Measurements from ENCODE around the gene TSEN15. TPM values are rescaled to one million over a fixed set of nuclear protein-coding genes. Genes with fewer than 3 reads are reported as not detected.

TSEN15 gene
- polyA plus RNA-seq, 1 experiment = 69.9 TPM

GRCh38 chr1:184101141-184101540 is 49.6 kb downstream of the TSEN15 start:
- POLR2A ChIA-PET = no interaction called here
- Histone ChIP-seq H3K9me3 (ENCODE audit: control insufficient read depth, insufficient read depth, low read length) (no peaks in the 10 kb centered on the region), H3K27me3 (ENCODE audit: control insufficient read depth, insufficient read depth, low read length) (no peaks in the 10 kb centered on the region), H3K4me3 (ENCODE audit: low read depth, low read length) (no peak overlapping the region), H3K27ac (ENCODE audit: low read depth, low read length) (no peak overlapping the region)
- CTCF ChIA-PET = interaction anchor here (0.6 to 1.0 kb wide), 2 partner anchors 286 to 563 kb away, joined by 3 to 4 read pairs; partner anchors contain the start of gene C1orf21
- no peak for TF ChIP-seq CTCF (IDR thresholded peaks at IDR 0.05; ENCODE audit: low read depth, low read length)
- DNase-seq (ENCODE audit: low read depth, low spot score) = no peak

- ChIA-PET POLR2A (no interaction called here), CTCF (interaction anchor here (0.6 to 1.0 kb wide), 2 partner anchors 285 to 563 kb away, joined by 3 to 4 read pairs; partner anchors contain the start of gene C1orf21)
- no peak for TF ChIP-seq CTCF (IDR thresholded peaks at IDR 0.05; ENCODE audit: low read depth, low read length)
- DNase-seq (ENCODE audit: low read depth, low spot score) = no peak
- Histone ChIP-seq H3K9me3 (ENCODE audit: control insufficient read depth, insufficient read depth, low read length) (no peaks in the 10 kb centered on the region), H3K4me3 (ENCODE audit: low read depth, low read length) (no peak overlapping the region), H3K27me3 (ENCODE audit: control insufficient read depth, insufficient read depth, low read length) (no peaks in the 10 kb centered on the region), H3K27ac (ENCODE audit: low read depth, low read length) (no peak overlapping the region)
These were observed 50.0 kb downstream of the TSEN15 start for GRCh38 chr1:184101571-184101970.

DNA sequence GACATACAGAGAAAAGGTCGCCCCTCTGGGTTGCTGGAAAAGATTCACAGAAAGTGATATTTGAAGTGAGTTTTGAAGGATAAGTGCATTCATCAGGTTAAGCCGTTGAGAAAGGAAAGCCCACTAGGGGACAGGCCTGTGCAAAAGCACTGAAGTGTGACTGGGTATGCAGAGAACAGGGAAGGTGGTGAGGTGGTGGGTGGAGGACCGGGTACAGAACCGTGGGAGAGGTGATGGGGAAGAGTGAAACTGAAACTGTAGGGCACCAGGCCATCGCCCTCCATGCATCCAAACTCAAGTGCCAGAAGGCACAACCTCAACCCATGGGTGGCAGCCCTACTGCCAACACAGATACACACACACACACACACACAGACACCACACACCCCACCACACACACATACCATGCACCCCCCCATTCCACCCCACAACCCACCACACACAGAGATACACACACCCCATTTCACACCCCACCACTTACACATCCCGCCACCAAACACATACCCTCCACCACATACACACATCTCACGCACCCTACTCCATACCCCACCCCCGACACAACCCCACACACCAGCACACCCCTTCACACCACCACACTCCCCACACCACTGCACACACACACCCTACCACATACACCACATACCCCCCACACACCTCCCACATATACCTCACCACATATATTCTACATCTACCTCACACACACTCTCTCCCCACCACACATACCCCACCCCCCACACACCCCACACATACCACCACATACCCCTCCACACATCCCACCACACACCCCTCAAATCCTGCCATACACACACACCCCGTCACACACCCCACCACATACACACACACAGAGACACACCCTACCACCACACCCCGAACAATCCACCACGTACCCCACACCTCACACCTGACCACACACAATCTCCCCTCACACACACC is 59.0 kb downstream of the TSEN15 start:
- CTCF ChIA-PET = no interaction called here
- H3K4me3 ChIP-seq (ENCODE audit: low read depth, low read length) = no peak overlapping the region
- H3K27ac ChIP-seq (ENCODE audit: low read depth, low read length) = no peak overlapping the region
- no peaks in the 10 kb centered on the region for H3K9me3 ChIP-seq (ENCODE audit: control insufficient read depth, insufficient read depth, low read length)
- no peaks in the 10 kb centered on the region for H3K27me3 ChIP-seq (ENCODE audit: control insufficient read depth, insufficient read depth, low read length)
- POLR2A ChIA-PET = no interaction called here
- TF ChIP-seq CTCF (IDR thresholded peaks at IDR 0.05; ENCODE audit: low read depth, low read length) = no peak
- no peak for DNase-seq (ENCODE audit: low read depth, low spot score)

DNA sequence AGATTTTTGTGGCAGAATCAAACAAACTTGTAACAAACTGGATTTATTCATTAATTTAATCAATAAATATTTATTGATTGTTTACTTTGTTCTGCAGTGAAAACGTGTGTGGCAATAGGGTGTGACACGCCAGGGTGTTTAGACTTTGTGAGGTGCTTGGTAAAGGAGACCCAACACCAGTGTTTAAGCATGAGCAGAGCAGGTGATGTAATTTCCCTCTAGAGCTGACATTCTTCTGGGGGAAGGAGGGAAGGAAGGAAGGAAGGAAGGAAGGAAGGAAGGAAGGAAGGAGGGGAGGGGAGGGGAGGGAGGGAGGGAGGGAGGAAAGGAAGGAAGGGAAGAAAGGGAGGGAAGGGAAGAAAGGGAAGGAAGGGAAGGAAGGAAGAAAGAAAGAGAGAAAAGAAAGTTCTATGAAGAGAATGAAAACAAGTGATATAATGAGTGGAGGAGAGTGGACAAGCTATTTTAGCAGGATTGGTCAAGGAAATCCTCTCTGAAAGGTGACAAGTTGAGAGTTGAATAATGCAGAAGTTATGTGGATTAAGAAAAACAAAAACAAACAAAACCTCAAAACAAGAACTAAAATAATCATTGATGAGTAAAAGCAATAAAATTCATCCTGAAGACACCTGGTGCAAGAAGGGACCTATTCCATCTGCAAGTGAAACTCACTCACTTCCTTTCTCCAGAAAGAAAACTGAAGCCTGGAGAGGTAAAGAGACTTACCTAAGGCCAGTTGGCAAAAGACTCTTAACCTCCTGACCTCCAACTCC is 60.8 kb downstream of the TSEN15 start:
- no peak overlapping the region for H3K4me3 ChIP-seq (ENCODE audit: low read depth, low read length)
- ChIA-PET CTCF (no interaction called here), POLR2A (interaction anchor here (0.6 to 1.5 kb wide), 2 partner anchors 9 to 665 kb away, joined by 3 read pairs; no protein-coding TSS in a partner anchor)
- H3K27me3 ChIP-seq (ENCODE audit: control insufficient read depth, insufficient read depth, low read length) = no peaks in the 10 kb centered on the region
- no peak for DNase-seq (ENCODE audit: low read depth, low spot score)
- TF ChIP-seq CTCF (IDR thresholded peaks at IDR 0.05; ENCODE audit: low read depth, low read length) = no peak
- H3K27ac ChIP-seq (ENCODE audit: low read depth, low read length) = no peak overlapping the region
- H3K9me3 ChIP-seq (ENCODE audit: control insufficient read depth, insufficient read depth, low read length) = no peaks in the 10 kb centered on the region; the same call in 1 of the 2 replicates

Data from AG04450 (cell line).